ENCODE measurements around the gene IL36RN.

Gene IL36RN

GRCh38 chr2:113111121-113111520, 52.1 kb downstream of the IL36RN start:
- Histone ChIP-seq H3K4me2 (no peak overlapping the region), H3K36me3 (ENCODE audit: insufficient read depth) (no peaks in the 10 kb centered on the region)

GRCh38 chr2:113111823-113112287, 52.9 kb downstream of the IL36RN start:
- H4K20me1 ChIP-seq (ENCODE audit: insufficient read depth): no peaks in the 10 kb centered on the region
- no peak overlapping the region for H3K4me2 ChIP-seq
- H3K36me3 ChIP-seq (ENCODE audit: insufficient read depth): no peaks in the 10 kb centered on the region
- no peak overlapping the region for H3K27ac ChIP-seq
- H2AFZ ChIP-seq (ENCODE audit: low read depth): no peak overlapping the region
- H3K4me1 ChIP-seq (ENCODE audit: low read depth, poor library complexity, severe bottlenecking): no peaks in the 10 kb centered on the region
- H3K79me2 ChIP-seq (ENCODE audit: insufficient read depth, low read depth): no peaks in the 10 kb centered on the region
- no peak for TF ChIP-seq CTCF (conservative IDR thresholded peaks at IDR 0.05; ENCODE audit: low read depth, low read length)
- no peak overlapping the region for H3K4me3 ChIP-seq (IDR thresholded peaks at IDR 0.05; ENCODE audit: insufficient read depth, low read depth, low read length)
- no peaks in the 10 kb centered on the region for H3K27me3 ChIP-seq (ENCODE audit: insufficient read depth, low read depth)
- H3K9ac ChIP-seq: no peak overlapping the region

More at GRCh38 chr2:113111121-113111520, 52.1 kb downstream of the IL36RN start:
- Histone ChIP-seq H3K27ac (no peak overlapping the region), H3K9ac (no peak overlapping the region), H3K27me3 (ENCODE audit: insufficient read depth, low read depth) (no peaks in the 10 kb centered on the region), H3K79me2 (ENCODE audit: insufficient read depth, low read depth) (no peaks in the 10 kb centered on the region), H3K4me3 (IDR thresholded peaks at IDR 0.05; ENCODE audit: insufficient read depth, low read depth, low read length) (no peak overlapping the region), H2AFZ (ENCODE audit: low read depth) (no peak overlapping the region), H3K4me1 (ENCODE audit: low read depth, poor library complexity, severe bottlenecking) (no peaks in the 10 kb centered on the region), H4K20me1 (ENCODE audit: insufficient read depth) (no peaks in the 10 kb centered on the region)
- TF ChIP-seq CTCF (conservative IDR thresholded peaks at IDR 0.05; ENCODE audit: low read depth, low read length): no peak

GRCh38 chr2:113112441-113112840, 53.4 kb downstream of the IL36RN start:
- no peaks in the 10 kb centered on the region for H3K36me3 ChIP-seq (ENCODE audit: insufficient read depth)
- H2AFZ ChIP-seq (ENCODE audit: low read depth): no peak overlapping the region
- no peaks in the 10 kb centered on the region for H3K4me1 ChIP-seq (ENCODE audit: low read depth, poor library complexity, severe bottlenecking)
- TF ChIP-seq CTCF (conservative IDR thresholded peaks at IDR 0.05; ENCODE audit: low read depth, low read length): no peak
- H4K20me1 ChIP-seq (ENCODE audit: insufficient read depth): no peaks in the 10 kb centered on the region
- no peaks in the 10 kb centered on the region for H3K27me3 ChIP-seq (ENCODE audit: insufficient read depth, low read depth)
- no peak overlapping the region for H3K9ac ChIP-seq
- H3K4me2 ChIP-seq: no peak overlapping the region
- no peak overlapping the region for H3K4me3 ChIP-seq (IDR thresholded peaks at IDR 0.05; ENCODE audit: insufficient read depth, low read depth, low read length)
- H3K79me2 ChIP-seq (ENCODE audit: insufficient read depth, low read depth): no peaks in the 10 kb centered on the region
- no peak overlapping the region for H3K27ac ChIP-seq

GRCh38 chr2:113112871-113113270, 53.9 kb downstream of the IL36RN start:
- H3K4me1 ChIP-seq (ENCODE audit: low read depth, poor library complexity, severe bottlenecking): no peaks in the 10 kb centered on the region
- no peak overlapping the region for H3K4me3 ChIP-seq (IDR thresholded peaks at IDR 0.05; ENCODE audit: insufficient read depth, low read depth, low read length)
- H3K9ac ChIP-seq: no peak overlapping the region
- no peak for TF ChIP-seq CTCF (conservative IDR thresholded peaks at IDR 0.05; ENCODE audit: low read depth, low read length)
- H3K27ac ChIP-seq: no peak overlapping the region
- no peaks in the 10 kb centered on the region for H3K36me3 ChIP-seq (ENCODE audit: insufficient read depth)
- H4K20me1 ChIP-seq (ENCODE audit: insufficient read depth): no peaks in the 10 kb centered on the region
- no peak overlapping the region for H2AFZ ChIP-seq (ENCODE audit: low read depth)
- no peaks in the 10 kb centered on the region for H3K27me3 ChIP-seq (ENCODE audit: insufficient read depth, low read depth)
- no peaks in the 10 kb centered on the region for H3K79me2 ChIP-seq (ENCODE audit: insufficient read depth, low read depth)
- H3K4me2 ChIP-seq: no peak overlapping the region
